SH-SY5Y (cell line): ENCODE measurements around the gene MYOCD.

ENCODE experiments used
- GATA2 ChIP-seq: IDR thresholded peaks from 2 replicates; pipeline ENCODE4 v1.6.1; 2011; ENCODE audit warnings: mild to moderate bottlenecking, low read depth, low read length
- GATA3 ChIP-seq: IDR thresholded peaks from 2 replicates; pipeline ENCODE4 v1.6.1; 2011; ENCODE audit warnings: low read depth, mild to moderate bottlenecking, low read length, moderate library complexity

The MYOCD gene

DNA sequence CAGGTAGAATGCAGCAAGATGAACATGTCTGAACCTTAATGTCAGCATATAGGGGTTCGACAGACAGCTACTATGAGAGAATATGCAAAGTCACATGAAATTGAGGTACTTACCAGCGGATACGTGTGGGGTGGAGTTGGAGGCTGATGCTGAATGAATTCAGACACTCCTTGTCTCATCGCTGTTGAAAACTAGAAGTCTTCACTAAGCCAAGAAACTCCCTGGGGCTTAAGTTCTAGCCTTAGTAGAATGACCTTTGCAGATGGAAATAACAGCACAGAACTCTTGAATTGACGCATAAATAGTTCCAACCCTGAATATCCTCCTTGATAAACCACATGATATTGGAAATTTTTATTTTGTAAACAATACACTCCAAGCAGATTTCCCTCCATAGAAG is 32.9 kb upstream of the MYOCD start:
- TF ChIP-seq GATA2 (no peak), GATA3 (no peak)

- TF ChIP-seq GATA2, result no peak
- TF ChIP-seq GATA3, result no peak
Measured at GRCh38 chr17:12634789-12635414, 30.8 kb upstream of the MYOCD start.

GRCh38 chr17:12637015-12637414 is 28.7 kb upstream of the MYOCD start:
- no peak for TF ChIP-seq GATA2
- no peak for TF ChIP-seq GATA3

DNA sequence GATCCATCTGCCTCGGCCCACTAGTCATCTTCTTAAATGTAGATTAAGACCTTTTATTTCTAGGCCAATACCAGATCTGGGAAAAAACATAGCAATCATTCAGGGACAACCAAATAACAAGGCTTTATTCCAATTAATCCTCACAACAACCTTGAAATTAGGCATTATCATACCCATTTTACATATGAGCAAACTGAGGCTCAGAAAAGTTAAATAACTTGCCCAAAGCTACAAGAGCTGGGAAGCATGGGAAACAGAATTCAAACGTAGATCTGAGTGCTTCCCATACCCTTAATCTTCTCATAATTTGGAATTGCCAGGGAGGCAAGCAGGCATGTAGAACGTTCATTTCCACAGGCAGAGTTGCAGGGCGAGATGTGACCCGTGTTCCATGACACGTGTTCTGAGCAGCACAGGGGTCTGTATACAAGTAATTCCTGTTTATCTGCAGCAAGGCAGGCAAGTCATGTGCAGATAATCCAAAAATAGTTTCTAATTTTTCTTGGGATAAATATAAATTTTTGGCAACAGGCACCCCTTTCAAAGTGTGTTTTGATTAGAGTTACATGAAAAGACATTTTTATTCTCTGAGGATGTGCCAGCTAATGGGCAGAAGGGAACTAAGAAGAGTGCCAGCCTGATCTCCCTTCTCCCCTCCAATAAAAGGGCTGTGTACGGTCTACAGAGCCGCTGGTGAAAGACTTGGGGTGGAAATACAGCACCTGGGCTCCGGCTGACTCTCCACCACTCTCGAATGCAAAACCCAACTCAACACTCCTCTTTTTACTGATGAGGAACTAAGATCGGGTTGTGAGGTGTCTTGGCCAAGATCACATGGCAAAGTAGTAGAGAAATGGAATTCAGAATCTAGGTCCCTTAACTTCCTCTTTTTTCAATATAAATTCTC is 27.7 kb upstream of the MYOCD start:
- TF ChIP-seq GATA2, result no peak
- TF ChIP-seq GATA3, result no peak

DNA sequence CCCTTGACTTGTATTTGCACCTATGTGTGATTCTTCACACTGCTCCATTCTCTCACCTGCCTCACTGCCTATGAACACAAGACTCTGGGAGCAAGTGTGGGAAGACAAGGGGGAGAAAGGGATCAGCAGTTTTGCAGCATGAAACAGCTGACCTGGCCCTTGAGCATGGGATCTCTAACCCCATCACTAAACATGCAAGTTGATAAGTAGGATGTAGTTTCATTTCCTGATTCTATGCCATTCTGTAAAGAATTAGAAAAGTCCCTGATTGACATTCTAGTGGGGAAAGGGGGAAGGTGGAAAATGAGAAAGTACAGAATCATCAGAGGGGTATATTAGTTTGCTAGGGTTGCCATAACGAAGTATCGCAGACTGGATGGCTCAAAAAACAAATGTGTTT is 25.3 kb upstream of the MYOCD start:
- TF ChIP-seq GATA3 (no peak), GATA2 (no peak)

- TF ChIP-seq GATA2 (no peak), GATA3 (no peak)
Measured at GRCh38 chr17:12641084-12641483, 24.6 kb upstream of the MYOCD start.

DNA sequence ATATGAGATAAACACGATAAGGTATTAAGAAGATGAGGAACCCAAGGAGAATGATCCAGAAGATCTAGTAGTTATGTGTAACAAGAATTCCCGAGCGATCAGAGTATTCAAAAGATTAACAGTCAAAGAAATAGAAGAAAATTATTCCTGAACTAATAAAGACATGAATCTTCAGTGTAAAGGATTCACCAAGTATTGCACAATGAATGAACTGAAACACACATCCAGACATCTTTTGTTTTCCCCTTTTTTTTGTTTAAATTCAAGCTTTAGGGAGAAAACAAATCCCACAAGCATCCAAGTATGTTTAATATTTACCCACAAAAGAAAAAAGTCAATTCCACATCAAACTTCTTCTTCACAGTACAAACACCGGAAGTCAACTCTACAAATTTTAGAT is 23.7 kb upstream of the MYOCD start:
- no peak for TF ChIP-seq GATA2
- TF ChIP-seq GATA3, result no peak

- no peak for TF ChIP-seq GATA3
- no peak for TF ChIP-seq GATA2
Measured at GRCh38 chr17:12643822-12644221, 21.9 kb upstream of the MYOCD start.

DNA sequence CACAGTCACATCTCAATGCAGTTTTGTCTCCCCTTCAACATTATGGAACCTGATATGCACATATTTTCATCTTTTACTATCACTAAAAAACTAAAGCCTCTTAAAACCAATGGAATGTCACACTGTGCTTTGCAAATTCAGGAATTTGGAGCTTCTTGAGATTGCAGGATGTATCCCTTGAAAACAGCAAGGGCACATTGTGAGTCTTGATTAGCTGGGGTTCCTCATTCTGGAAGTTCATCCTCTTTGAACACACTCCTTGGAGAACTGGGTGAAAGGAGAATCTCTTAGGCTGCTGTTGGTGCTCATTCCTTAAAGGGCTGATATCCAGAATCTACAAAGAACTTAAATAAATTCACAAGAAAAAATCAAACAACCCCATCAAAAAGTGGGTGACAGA is 21.1 kb upstream of the MYOCD start:
- TF ChIP-seq GATA2 (no peak), GATA3 (no peak)

DNA sequence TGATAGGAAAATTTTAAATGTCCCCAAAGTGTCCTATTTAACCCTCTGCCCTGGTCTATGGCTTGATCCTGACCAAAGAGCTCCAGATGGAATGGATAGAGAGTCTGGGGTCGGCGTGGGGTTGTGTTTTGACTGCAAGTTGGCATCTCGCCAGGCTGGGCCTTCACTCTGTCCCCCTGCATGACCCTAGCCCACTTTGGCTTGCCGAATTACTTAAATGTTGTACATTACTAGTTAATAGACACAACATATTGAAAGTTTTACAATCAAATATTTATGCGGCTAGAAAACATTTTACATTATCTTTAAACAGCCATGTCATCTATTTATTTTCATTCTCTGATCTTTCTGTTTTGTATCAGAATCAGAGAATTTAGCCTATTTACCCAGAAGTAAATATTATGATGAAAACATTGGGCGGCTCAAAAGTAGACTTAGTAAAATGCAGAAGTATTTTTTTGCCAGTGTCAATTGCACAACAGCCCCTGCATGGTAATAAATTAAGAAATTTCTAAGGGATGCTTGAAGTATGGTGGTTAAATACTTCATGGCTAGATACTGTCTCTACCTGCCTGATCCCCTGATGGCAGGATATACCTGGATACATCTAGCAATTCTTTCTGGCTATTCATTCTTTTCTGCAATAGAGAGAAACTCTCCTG is 18.8 kb upstream of the MYOCD start:
- TF ChIP-seq GATA3 (no peak), GATA2 (no peak)

GRCh38 chr17:12648498-12648897 is 17.2 kb upstream of the MYOCD start:
- TF ChIP-seq GATA3 (no peak), GATA2 (no peak)

DNA sequence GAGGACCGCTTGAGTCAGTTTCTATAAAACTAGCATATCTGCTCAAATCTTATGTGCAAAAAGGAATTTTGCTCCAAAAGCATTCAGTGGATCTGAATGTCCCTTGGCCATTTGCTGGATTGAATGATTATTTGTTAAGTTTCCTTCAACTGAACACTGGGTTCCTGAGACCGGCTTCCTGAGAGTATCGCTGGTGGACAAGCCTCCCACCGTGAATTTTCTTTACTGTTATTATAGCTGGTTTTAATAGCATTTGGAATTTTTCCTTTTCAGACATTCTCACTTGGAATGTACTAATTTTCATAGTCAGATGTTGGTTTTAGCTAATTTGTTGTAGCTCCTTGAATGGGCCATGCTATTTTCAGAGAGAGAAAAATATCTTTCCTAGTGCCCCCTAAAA is 9.8 kb upstream of the MYOCD start:
- TF ChIP-seq GATA3 (no peak), GATA2 (no peak)

DNA sequence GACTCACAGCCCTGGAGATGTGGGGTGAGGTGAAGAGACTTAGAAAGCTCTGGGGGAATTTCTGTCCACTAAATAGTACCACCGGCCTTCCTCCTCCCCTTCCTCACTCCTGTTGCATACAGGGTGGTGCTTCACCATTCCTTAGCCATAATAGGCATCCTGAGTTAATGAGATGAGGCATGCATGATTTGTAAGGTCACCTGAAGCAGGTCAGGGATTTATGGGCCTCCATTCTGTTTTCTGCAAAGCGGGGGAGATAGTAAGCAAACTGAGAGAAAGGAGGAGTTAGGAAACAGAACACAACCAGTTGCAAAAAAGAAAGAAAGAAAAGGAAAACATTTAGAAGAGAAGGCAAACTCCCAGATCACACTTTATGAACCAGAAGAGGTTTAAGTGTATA is 9.3 kb upstream of the MYOCD start:
- TF ChIP-seq GATA2 (no peak), GATA3 (no peak)

- TF ChIP-seq GATA3 (no peak), GATA2 (no peak)
Measured at GRCh38 chr17:12659500-12659899, 6.2 kb upstream of the MYOCD start.
